Measurements from ENCODE around the gene SPPL3. TPM values are rescaled to one million over a fixed set of nuclear protein-coding genes. Genes with fewer than 3 reads are reported as not detected.

The SPPL3 gene
- total RNA-seq, 6 experiments from 2014 or later, result 35.3 to 59.1 (median 47.1) TPM

- Mint-ChIP-seq H3K27me3 (ENCODE audit: insufficient read depth) (no peaks in the 10 kb centered on the region), H3K4me3 (no peak overlapping the region), H3K9me3 (no peaks in the 10 kb centered on the region), H3K27ac (no peak overlapping the region), H3K36me3 (ENCODE audit: low read depth) (no peaks in the 10 kb centered on the region), H3K4me1 (ENCODE audit: low read depth) (peaks cover 10% of the 10 kb centered on the region)
- no peak for TF ChIP-seq CTCF (IDR thresholded peaks at IDR 0.05)
- DNase-seq, result no peak
These were observed 22.1 kb downstream of the SPPL3 start for GRCh38 chr12:120882055-120882555.

- H3K4me3 Mint-ChIP-seq, result no peak overlapping the region
- TF ChIP-seq CTCF (IDR thresholded peaks at IDR 0.05), result no peak
- no peaks in the 10 kb centered on the region for H3K4me1 Mint-ChIP-seq (ENCODE audit: low read depth)
- no peak overlapping the region for H3K27ac Mint-ChIP-seq
- no peaks in the 10 kb centered on the region for H3K27me3 Mint-ChIP-seq (ENCODE audit: insufficient read depth)
- H3K9me3 Mint-ChIP-seq, result no peaks in the 10 kb centered on the region
- no peaks in the 10 kb centered on the region for H3K36me3 Mint-ChIP-seq (ENCODE audit: low read depth)
- DNase-seq, result no peak
These were observed 24.3 kb downstream of the SPPL3 start for GRCh38 chr12:120879718-120880300.

GRCh38 chr12:120879102-120879501 is 25.1 kb downstream of the SPPL3 start:
- H3K9me3 Mint-ChIP-seq, result no peaks in the 10 kb centered on the region
- H3K36me3 Mint-ChIP-seq (ENCODE audit: low read depth), result no peaks in the 10 kb centered on the region
- no peak for TF ChIP-seq CTCF (IDR thresholded peaks at IDR 0.05)
- no peak overlapping the region for H3K4me3 Mint-ChIP-seq
- DNase-seq, result no peak
- H3K4me1 Mint-ChIP-seq (ENCODE audit: low read depth), result peaks cover 6% of the 10 kb centered on the region
- no peaks in the 10 kb centered on the region; the same call in 1 of the 2 replicates for H3K27me3 Mint-ChIP-seq (ENCODE audit: insufficient read depth)
- H3K27ac Mint-ChIP-seq, result no peak overlapping the region

GRCh38 chr12:120874547-120875245 is 29.5 kb downstream of the SPPL3 start:
- Mint-ChIP-seq H3K27me3 (ENCODE audit: insufficient read depth) (no peaks in the 10 kb centered on the region; the same call in 1 of the 2 replicates), H3K9me3 (no peaks in the 10 kb centered on the region), H3K36me3 (ENCODE audit: low read depth) (no peaks in the 10 kb centered on the region), H3K4me1 (ENCODE audit: low read depth) (peaks cover 34% of the 10 kb centered on the region), H3K27ac (no peak overlapping the region; the same call in 1 of the 2 replicates), H3K4me3 (no peak overlapping the region)
- DNase-seq, result no peak
- no peak for TF ChIP-seq CTCF (IDR thresholded peaks at IDR 0.05)

- Mint-ChIP-seq H3K27me3 (ENCODE audit: insufficient read depth) (no peaks in the 10 kb centered on the region; the same call in 1 of the 2 replicates), H3K4me3 (no peak overlapping the region), H3K4me1 (ENCODE audit: low read depth) (peaks cover 34% of the 10 kb centered on the region), H3K36me3 (ENCODE audit: low read depth) (no peaks in the 10 kb centered on the region), H3K9me3 (no peaks in the 10 kb centered on the region), H3K27ac (no peak overlapping the region)
- DNase-seq, result no peak
- no peak for TF ChIP-seq CTCF (IDR thresholded peaks at IDR 0.05)
These were observed 30.9 kb downstream of the SPPL3 start for GRCh38 chr12:120873226-120873625.
